ENCODE data around the gene CC2D1A.

CC2D1A gene

DNA sequence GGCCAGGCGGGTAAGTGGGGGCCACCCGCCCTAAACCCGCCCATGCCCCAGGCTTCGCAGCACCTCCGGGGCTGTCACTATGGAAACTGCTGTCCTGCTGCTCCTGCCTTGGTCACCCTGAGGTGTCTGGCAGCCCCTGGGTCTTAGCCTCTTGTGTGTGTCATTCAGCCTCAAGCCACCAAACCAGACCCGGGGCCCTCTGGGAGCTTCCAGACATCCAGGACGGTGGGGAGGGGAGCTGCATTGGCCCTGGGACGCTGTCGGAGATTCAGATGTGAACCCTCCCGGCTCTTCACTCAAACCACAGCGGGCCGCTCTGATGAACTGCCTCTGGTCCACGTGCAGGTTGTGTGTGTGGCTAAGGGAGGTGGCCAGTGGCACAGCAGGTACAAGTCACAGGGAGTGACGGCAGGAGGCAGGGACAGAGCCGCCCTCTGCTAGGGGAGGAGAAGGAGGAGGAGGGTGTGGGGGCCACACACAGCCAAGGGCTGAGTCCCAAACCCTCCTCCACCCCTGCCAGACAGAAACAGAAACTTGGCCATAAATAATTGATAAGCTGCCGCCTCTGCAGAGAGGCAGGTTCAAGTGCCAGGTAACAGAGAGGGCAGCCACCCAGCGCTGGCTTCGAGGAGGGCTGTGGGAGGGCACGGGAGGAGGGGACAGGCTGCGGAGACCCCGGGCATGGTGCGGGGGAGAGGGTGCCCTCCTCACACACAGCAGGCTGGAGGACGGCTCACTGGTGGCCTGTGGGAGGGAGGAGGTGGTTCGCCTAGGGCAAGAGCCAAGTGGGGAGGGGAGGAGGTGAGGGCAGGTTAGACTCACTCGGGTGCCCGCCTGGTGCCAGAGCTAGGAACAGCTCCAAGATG, 21.0 kb upstream of the CC2D1A start:
- no peak overlapping the region for H3K27ac ChIP-seq
- TF ChIP-seq ZFX (IDR thresholded peaks at IDR 0.05; ENCODE audit: borderline replicate concordance) = no peak
- TF ChIP-seq, protein P1, sequence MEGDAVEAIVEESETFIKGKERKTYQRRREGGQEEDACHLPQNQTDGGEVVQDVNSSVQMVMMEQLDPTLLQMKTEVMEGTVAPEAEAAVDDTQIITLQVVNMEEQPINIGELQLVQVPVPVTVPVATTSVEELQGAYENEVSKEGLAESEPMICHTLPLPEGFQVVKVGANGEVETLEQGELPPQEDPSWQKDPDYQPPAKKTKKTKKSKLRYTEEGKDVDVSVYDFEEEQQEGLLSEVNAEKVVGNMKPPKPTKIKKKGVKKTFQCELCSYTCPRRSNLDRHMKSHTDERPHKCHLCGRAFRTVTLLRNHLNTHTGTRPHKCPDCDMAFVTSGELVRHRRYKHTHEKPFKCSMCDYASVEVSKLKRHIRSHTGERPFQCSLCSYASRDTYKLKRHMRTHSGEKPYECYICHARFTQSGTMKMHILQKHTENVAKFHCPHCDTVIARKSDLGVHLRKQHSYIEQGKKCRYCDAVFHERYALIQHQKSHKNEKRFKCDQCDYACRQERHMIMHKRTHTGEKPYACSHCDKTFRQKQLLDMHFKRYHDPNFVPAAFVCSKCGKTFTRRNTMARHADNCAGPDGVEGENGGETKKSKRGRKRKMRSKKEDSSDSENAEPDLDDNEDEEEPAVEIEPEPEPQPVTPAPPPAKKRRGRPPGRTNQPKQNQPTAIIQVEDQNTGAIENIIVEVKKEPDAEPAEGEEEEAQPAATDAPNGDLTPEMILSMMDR (IDR thresholded peaks at IDR 0.05) = no peak

DNA sequence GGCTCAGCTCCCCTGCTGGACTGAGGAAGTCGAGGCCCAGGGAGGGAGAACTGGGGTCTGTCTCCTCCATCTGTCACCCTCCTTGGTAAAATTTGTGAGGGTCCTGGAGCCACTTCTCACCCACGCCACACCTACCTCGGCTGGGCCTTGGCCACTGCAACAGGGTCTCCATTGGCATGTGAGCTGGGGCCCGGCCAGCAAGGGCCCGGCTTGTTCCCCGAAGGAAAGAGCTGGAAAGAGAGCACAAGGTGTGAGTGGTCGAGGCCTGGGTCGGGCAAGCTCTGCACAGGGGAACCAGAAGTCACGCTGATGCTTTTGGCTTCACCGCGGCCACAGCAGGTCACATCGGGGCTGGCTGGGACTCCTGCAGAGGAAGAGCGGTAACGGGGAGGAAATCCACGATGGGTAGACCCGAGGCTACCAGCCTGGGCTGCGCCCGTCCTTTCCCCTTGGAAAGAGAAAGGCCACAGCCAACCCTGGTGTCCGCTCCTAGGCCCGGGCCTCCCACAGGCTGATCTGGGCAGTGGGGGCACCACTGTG, 20.1 kb upstream of the CC2D1A start:
- no peak overlapping the region for H3K27ac ChIP-seq
- TF ChIP-seq ZFX (IDR thresholded peaks at IDR 0.05; ENCODE audit: borderline replicate concordance) = no peak
- TF ChIP-seq, protein P1 (IDR thresholded peaks at IDR 0.05) = no peak

DNA sequence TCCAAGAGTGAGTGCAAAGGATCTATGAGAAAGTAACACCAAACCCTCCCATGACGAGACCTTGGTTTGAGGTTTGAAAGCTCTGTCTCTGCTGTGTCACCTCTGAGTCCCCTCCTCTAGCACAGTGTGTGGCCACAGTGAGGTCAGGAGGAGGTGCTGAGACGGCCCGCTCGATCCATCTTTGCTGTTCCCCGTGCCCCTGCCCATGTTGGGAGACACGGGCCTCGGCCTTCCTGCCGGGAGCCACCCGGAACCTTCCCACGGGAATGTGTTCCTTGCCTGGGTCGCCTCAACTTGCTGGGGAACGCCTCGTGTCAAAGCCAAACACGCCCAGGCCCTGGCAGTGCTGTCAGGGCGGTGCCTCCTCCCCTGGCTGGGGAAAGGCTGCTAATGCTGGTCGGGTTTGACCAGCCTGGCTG, 19.0 kb upstream of the CC2D1A start:
- H3K27ac ChIP-seq = no peak overlapping the region
- TF ChIP-seq ZFX (IDR thresholded peaks at IDR 0.05; ENCODE audit: borderline replicate concordance) = no peak
- TF ChIP-seq, protein P1 (IDR thresholded peaks at IDR 0.05) = no peak

DNA sequence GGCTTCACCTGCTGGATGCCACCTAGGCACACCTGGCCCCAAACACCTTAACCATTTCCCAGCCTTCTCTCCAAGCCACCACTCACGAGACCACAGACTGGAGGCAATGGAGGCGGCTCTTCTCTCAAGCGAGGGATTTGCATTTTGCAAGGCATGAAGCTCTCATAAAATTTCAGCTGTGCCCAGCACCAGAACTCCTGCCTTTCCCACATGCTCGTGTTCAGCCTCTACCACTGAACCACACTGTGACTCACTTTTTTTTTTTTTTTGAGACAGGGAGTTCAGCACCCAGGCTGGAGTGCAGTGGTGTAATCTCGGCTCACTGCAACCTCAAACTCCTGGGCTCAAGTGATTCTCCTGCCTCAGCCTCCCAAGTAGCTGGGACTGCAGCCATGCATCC, 18.5 kb upstream of the CC2D1A start:
- no peak overlapping the region for H3K27ac ChIP-seq
- TF ChIP-seq, protein P1 (IDR thresholded peaks at IDR 0.05) = no peak
- no peak for TF ChIP-seq ZFX (IDR thresholded peaks at IDR 0.05; ENCODE audit: borderline replicate concordance)

DNA sequence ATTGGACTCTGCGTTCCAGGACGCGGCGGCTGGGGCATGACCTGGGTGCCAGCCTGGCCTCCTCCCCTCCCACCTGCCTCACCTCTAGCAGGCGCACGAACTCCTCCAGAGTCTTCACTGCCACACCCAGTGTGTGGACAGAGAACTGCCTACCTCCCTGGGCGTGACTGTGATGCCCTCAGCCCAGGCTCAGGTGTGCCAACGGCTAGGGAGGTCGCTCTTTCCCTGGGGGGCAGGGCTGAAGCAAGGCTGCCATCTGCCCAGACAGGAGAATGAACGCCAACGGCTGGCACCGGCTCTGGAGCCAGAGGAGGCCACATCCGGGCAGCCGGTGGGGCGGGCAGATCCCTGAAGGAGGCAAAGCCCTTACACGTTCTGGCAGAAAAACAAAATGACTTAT, 17.7 kb upstream of the CC2D1A start:
- no peak for TF ChIP-seq ZFX (IDR thresholded peaks at IDR 0.05; ENCODE audit: borderline replicate concordance)
- TF ChIP-seq, protein P1 (IDR thresholded peaks at IDR 0.05) = no peak
- no peak overlapping the region for H3K27ac ChIP-seq

DNA sequence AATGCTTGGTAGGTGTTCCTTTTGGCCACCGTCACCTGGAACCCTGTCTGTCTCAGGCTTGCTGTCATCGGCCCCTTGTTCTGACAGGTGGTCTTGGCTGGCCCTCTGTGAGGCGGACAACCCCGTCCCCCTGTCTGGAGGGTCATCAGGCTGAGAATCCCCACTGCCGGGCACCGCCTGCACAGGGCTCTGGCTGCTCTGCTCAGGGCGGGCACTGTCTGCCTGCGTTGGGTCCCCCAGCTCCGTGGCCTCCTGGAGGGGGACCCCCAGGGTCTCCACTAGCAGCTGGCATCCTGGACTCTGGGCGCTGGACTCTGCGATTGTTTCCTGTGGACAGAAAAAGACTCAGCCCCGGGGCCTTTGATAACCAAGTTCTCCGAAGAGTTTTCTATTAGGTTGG, 15.9 kb upstream of the CC2D1A start:
- no peak for TF ChIP-seq ZFX (IDR thresholded peaks at IDR 0.05; ENCODE audit: borderline replicate concordance)
- TF ChIP-seq, protein P1 (IDR thresholded peaks at IDR 0.05) = no peak
- no peak overlapping the region for H3K27ac ChIP-seq

DNA sequence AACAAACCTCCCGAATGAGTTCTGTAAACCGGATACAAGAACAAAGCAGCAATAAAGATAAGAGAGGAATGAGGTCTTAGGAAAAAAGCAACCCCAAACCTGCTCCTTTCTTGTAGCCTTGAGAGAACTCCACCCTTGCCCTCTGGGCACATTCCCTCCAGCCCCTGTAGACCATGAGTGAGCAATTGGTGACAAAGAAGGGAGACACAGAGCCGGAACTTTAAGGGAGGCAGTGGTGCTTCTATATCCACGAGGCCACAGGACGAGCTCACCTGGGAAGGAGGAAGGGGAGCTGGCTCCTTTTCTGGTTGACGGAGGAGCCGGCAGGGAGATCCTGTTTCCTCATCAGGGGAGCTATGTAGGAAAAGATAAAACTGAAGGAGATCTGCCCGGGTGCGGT, 13.1 kb upstream of the CC2D1A start:
- TF ChIP-seq, protein P1 (IDR thresholded peaks at IDR 0.05) = no peak
- no peak for TF ChIP-seq ZFX (IDR thresholded peaks at IDR 0.05; ENCODE audit: borderline replicate concordance)

More for the DNA sequence above, 13.1 kb upstream of the CC2D1A start:
- H3K27ac ChIP-seq = no peak overlapping the region
